Stimulated activated CD8-positive, alpha-beta memory T cell treated with anti-CD3 and anti-CD28 coated beads, Interleukin-12 subunit alpha, Interleukin-12 subunit beta, amount 100 ng/mL, for 1 hour (primary cell): ENCODE measurements around the gene IVD.

Experiments used
- DNase-seq: peaks from one replicate; pipeline ENCODE4 v3.0.0-alpha.2; 2020; ENCODE audit warnings: low read depth

Gene IVD

DNA sequence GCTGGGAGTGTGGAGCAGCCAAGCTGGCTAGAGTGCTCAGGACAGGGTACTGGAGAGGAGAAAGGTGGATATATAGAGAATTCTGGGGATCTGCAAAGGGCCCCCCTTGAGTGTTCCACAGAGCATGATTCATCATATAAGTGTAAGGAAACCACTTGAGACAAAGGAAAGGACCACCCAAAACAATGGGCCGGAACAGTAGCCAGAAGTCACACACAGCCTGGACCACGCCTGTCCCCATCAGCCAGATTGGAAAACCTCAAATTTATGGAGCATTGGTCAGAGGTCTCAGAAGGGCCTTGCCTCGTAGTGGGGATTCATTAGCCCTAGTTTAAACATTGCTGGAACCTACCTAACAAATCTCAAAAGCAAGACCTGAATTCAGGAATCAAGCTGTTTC lies 28.0 kb upstream of the IVD start:
- DNase-seq = no peak

DNA sequence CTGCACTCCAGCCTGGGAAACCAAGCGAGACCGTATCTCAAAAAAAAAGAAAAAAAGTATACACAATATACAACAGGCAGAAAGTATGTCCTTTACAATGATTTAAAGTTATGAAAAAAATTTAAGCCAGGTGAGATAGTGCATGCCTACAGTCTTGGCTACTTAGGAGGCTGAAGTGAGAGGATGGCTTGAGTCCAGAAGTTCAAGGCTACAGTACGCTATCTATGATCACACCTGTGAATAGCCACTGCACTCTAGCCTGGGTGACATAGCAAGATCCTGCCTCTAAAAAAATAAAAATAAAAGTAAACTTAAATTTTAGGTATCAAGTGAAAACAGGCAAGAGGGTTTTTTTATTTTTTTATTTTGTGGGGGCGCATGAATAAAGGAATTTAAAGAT lies 26.2 kb upstream of the IVD start:
- DNase-seq = no peak

DNA sequence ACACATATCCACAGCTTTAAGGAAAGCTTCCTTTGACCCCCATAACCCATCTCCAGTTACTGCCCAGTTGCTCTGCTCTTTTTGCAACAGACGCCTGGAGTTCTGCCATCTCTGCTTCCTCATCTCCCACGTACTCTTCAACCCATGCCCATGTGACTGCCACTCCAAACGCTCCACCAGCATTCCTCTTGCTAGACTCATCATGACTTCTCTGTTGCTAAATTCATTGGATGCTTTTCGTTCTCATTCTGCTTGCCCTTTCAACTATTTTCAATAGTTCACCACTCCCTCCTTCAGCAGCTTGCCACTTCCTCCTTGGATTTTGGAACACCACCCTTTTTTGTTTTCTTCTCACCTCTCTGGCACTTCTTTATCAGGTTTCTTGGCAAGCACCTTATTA lies 25.7 kb upstream of the IVD start:
- no peak for DNase-seq

DNA sequence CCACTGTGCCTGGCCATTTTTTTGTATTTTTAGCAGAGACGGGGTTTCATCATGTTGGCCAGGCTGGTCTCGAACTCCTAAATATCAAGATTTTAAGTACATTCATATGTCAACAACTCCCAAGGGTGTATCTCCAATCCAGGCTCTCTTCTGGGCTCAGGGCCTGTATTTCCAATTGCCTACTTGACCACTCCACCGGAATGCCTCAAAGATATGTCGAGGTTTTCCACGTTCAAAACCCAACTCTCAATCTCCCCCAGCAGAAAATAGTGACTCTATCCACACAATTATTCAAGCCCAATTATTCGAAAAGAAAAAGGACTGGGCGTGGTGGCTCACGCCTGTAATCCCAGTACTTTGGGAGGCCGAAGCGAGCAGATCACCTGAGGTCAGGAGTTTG lies 25.0 kb upstream of the IVD start:
- no peak for DNase-seq

DNA sequence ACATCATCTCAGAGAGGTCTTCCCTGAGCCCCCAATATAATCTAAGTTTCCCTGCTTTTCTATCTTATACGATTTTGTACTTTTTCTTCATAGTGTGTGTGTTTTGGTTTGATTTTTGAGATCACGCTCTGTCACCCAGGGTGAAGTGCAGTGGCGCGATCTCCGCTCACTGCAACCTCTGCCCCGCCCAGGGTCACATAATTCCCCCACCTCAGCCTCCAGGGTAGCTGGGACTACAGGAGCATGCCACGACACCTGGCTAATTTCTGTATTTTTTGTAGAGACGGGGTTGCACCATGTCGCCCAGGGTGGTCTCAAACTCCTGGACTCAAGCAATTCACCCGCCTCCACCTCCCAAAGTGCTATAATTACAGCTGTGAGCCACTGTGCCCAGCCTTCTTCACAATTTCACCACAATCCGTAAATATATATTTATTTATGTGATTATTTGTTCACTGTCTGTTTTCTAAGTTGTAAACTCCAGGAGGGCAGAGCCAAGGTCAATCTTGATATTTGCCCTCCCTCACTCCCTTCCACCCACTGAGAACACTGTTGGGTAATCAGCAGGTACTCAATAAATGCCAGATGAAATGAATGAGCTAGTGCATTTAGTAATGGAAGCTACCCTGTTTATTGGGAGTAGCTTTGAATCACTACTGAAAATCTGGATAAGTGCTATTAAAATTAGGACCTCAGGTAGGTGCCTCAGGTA lies 23.6 kb upstream of the IVD start:
- no peak for DNase-seq

DNA sequence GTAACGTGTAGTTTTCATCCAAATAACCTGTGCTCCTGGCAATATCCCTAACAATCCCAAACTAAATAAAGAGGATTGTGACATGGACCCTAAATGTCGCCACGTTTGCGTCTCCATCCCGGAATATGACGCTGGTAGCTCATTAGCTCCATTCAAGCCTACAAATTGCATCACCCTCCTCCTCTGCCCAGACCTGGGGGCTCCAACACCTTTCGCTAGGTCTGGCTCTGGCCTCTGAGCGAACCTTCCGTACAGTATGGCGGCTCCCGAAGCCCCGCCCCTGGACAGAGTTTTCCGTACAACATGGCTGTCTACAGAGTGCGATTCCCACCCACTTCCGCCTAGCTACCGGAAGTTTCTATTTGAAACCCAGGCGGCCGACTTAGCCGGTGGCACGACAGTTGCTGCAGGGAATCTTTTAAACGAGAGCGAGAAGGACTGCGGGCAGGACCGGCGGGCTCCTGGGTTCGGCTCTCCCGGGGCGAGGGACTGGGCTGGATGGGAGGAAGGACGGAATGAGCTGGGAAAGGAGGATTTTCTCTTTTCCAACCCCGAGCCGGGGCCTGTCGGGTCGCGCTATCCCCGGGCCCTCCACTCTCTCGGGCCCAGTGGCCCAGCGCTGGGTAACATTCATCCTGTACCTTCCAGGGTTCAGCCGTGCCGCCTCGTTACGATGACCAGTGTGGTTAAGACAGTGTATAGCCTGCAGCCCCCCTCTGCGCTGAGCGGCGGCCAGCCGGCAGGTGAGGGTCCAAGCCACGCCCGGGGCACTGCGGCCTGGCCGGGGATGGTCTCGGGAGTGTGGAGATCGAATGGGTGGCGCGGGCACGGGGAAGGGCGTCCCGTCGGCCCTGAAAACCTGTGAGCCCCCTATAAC lies 22.8 kb upstream of the IVD start, which contains the start of gene KNSTRN:
Gene KNSTRN (plus strand): TSS at position 142 of the 877 bp plus-strand sequence. CDS start 115 bp downstream, at position 257.
- DNase-seq = peak; percentile 87

DNA sequence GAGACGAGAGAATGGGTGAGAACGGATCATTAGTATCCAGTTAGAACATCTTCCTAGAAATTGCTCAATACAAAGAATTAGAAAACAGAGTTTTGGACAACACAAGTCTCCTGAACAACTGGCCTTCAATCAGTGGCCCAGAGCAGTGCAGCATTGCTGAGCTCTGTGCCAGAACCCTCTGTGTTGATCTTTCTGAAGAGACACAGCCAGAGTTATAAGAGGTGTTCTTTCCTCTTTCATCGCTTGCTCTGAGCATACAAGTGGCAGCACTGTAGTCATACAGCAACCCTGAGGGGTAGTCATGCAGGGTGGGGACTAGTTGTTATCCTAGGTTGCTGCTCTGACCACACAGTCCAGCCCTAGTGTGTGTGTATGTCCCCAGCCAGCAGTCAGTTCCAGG lies 19.1 kb upstream of the IVD start:
- no peak for DNase-seq

DNA sequence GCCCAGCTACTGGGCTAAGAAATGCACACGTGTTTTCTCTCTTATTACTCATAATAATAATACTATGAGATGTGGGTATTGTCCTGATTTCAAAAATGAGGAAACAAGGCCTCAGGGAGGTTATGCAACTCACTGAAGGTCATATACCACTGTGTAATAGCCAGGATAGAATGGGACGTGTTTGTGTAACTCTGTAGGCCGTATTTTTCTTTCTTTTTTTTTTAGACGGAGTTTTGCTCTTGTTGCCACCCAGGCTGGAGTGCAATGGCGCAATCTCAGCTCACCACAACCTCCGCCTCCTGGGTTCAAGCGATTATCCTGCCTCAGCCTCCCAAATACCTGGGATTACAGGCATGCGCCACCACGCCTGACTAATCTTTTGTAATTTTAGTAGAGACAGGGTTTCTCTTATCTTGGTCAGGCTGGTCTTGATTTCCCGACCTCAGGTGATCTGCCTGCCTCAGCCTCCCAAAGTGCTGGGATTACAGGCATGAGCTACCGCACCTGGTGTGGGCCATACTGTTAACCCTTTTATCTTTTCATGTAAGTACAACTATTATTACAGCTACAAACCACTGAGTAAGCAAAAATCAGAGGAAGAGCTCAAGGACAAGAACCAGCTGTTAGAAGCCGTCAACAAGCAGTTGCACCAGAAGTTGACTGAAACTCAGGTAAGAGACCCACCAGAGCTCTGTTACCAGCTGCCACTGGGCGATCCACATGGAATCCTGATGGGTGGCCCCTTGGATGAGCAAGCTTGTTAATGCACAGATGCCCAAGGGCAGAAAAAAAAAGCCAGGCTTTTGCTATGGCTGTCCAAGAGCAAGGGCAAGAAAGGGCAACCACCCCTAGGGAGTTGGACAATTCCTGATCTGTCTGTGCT lies 16.4 kb upstream of the IVD start:
- no peak for DNase-seq

DNA sequence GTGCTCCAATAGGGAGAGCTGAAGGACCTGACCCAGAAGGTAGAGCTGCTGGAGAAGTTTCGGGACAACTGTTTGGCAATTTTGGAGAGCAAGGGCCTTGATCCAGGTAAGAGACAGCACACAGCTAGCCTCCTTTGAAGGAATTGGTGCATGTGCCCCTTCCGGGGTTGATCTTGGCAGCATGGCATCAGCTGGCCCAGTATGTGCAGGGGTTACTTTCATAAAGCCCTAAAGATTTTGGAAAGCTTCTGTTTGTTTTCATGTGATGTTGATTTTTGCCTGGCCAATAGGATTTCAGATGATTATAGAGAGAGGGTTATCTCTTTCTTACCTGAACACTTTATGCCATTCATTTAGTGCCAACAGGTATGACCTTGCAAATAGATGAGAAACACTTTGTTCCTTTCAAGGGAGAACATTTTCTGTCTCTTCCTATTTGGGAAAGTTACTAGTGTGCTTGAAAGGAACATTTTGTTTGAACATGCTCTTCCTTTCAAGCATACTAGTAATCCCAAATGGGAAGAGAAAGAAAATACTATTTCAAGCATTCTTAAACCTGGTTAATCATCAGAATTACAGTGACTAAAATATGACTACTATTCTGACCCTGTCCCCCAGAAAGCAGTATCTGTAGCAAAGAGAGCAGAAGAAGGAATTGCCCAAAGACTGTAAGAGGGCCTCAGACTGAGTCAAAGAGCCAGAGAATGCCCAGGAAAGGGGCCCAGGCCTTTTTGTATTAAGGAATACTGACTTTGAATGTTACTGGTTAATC lies 15.6 kb upstream of the IVD start:
- no peak for DNase-seq

DNA sequence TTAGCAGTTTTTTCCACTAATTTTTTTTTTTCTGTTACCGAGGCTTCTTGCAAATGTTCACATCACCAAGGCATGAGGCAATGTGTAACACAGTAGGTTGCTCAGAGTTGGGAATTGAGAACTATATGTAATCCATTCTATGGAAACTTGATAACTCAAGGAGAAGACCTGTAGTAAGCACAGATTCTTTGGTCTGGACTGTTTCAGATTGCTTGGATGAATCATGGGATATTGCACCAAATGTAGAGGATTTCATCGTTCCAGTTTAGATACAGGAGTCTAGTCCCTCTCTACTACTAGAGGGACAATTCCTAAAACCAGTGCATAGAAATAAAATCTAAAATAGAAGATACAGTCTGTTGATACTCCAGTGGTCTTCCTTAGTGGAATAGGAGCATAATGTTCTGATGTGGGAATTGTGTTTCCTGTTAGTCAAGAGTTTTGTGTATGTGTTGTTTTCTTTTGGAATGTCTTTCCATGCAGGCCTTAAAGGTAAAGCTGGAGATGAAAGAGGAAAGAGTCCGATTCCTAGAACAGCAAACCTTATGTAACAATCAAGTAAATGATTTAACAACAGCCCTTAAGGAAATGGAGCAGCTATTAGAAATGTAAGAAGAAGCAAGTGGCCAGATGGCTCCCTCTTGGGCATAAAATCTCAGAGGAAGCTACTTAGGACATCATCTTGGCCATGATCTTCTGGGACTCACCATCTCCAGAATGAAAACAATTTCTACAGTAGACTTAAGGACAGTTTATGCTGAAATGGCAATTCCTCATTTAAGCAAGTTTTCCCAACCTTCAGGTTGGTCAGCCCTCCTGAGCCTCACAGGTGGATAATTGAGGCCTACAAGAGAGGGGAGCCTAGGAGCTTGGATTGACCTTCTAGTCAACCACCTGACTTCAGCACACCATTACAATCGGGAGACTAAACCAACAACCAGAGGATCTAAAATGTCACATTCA lies 12.3 kb upstream of the IVD start:
- DNase-seq = no peak

DNA sequence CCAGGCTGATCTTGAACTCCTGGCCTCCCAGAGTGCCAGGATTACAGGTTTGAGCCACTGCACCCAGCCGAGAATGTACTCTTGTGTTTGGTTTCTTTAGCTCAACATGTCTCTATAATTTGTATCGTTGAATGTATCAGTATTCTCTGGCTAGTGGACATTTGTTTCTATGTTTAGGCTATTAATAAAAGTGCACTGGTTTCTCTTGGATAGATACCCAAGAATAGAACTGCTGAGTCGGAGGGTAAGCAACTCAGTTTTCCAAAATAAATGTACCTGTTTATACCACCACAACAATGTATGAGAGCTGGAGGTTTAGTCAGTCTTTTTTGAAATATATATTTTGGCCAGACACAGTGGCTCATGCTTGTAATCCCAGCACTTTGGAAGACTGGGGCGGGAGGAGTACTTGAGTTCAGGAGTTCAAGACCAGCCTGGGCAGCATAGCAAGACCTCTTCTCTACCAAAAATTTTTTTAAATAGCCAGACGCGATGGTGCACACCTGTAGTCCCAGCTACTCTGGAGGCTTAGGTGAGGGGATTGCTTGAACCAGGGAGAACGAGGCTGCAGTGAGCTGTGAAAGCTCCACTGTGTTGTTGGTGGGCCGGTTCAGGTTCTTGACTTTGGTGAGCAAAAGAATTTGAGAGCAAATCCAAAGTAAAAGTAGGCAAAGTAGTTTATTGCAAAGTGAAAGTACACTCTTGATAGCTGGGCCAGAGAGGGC lies 7.7 kb upstream of the IVD start:
- no peak for DNase-seq

DNA sequence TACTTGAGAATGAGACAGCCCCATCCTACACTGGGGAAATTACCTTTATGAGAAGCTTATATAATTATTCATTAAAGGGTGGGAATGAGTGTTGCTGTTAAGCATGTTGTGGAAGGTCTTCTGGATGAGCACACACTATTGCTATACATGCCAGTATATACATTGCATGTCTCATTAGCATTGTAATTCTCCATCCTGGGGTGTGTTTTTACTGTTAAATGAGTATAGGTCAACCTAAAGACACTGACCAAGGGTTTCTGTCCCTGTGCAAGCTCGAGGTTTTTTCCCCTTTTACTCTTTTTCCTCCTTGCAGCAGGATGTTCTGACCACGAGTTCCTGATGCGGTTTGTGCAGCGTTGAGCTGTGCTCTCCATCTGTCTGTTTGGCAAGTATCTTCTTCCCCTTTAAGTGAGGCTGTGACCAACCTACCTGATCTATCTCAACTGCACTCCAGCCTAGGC lies 7.2 kb upstream of the IVD start:
- no peak for DNase-seq

DNA sequence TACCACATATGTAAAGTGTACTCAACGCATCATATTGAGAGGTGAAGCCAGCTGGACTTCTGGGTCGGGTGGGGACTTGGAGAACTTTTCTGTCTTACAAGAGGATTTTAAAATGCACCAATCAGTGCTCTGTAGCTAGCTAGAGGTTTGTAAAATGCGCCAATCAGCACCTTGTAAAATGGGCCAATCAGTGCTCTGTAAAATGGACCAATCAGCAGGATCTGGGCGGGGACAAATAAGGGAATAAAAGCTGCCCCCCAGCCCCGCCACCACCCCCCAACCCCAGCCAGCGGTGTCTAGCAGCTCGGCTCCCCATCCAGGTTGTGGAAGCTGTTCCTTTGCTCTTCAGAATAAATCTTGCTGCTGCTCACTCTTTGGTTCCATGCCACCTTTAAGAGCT lies 6.2 kb upstream of the IVD start:
- no peak for DNase-seq

DNA sequence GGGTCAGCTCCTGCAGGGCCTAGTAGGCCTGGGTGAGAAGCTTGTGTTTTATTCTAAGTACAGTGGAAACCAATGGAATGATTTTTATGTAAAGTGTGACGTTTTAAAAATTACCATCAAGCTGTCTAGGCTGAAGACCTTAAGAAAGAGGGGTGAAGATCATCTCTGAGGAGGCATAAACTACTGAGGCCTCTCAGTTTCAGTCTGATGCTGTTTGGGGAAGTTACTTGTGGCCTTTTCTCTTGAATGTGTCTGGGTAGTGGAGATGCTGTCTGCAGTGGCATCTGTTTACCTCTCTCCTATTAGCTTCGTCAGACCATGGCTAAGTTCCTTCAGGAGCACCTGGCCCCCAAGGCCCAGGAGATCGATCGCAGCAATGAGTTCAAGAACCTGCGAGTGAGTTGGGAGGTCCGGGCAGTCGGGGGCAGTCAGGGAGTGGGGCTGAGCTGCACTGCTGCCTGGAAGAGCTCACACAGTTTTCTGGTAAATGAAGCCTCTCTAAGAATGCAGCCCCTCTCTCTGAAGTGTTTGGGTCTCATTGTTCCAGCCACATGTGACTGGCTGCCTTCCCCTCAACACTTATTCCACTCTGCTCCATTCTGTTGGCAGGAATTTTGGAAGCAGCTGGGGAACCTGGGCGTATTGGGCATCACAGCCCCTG lies 1.9 kb downstream of the IVD start:
- no peak for DNase-seq

DNA sequence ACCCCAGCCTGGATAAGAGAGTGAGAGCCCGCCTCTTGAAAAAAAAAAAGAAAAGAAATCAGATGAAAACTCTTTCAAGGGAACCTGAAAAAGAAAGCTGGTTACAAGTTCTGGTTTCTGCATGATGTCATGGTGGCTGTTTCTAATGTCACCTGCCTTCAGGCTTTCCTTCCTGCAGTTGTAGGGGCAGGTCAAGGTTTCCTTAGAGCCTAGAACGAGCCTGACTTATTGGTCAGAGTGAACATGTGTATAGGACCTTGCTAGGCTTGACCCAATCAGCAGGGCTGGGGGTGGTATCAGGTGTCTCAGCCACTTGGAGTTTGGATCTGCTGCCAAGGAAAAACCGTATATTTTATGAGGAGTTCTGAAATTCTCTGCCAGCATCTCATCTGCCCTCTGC lies 3.8 kb downstream of the IVD start:
- no peak for DNase-seq

DNA sequence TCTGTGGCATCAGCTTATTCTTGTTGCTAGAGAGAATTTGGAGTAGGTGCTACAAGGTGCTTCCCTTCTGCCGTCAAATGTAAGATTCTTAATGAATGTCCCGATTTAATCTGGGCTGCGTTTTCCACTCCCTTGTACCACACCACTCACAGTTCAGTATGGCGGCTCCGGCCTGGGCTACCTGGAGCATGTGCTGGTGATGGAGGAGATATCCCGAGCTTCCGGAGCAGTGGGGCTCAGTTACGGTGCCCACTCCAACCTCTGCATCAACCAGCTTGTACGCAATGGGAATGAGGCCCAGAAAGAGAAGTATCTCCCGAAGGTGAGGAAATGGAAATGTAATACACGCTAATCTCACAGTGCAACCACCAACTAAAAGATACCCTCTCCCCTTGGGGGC lies 4.9 kb downstream of the IVD start:
- DNase-seq = no peak

DNA sequence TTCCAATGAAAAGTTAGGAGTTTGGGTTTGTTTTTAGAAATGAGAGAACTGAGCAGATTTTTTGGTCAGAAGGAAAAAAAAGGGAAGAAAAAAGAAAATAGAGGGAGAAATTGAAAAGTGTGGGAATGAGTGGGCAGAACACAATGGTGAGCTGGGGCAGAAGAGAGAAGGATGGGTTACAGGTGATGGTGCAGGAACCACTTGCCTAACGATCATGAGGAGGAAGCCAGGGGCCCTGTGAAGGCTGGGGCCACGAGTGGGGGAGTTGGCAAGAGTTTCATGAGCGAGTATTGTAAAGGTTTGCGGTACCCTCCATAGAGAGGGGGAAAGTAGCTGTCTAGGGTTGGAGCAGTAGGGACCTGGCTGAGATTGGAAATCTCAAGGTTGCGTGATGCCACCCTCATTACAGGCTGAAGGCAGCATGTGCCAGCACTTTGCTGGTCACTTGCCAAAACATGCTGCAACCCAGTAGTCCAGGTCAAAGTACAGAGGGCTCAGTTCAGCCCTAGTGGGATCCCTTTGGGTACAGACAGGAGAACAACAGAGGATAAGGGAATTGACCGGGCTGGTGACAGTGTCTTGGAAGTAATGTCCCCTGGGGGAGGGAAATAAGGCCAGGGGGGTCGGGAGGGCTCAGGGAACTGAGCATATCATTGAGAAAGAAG lies 6.6 kb downstream of the IVD start:
- DNase-seq = no peak

DNA sequence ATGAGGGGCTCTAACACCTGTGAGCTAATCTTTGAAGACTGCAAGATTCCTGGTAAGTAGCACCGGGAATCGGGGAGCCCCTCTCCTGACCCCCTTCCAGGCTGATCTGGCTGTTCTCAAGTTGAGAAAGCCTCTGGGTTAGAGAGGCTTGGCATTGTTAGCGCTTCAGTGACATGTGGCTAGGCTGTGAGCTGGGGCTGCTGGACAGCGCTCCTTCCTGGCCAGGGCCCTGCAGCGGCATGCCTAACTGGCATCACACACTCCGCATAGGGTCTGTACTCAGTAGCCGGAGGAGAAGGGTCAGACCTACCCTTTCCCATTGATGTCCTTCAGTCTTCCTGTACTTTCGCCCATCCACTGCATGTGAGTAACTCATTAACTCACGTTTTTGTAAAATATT lies 7.4 kb downstream of the IVD start:
- DNase-seq = no peak

DNA sequence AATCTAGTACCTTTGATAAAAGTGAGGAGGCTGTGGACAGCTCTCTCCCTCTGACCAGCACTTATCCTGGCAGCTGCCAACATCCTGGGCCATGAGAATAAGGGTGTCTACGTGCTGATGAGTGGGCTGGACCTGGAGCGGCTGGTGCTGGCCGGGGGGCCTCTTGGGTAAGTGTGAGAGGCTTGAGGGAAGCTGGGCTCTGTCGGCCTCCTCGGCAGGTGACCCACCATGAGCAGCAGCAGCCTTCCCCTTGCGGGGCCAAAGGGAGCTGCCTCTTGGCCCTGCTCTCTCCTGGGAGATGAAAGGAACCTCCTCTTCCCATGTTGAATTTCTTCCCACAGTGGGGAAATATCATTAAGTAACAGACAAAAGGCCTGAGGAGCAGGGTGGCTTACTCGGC lies 9.2 kb downstream of the IVD start:
- DNase-seq = no peak
